Natural killer cell (primary cell): ENCODE measurements around the gene MAPK8IP1. TPM values are rescaled to one million over a fixed set of nuclear protein-coding genes. Genes with fewer than 3 reads are reported as not detected.

Experiments
- ATAC-seq, 3 donors: fragments of 150-1000 bp in 2 of 3; fragments of 200-7000 bp in 1 of 3; cut with Tn5 transposase; 1 replicate in 1 of 3; 2 replicates in 2 of 3; pipeline ENCODE4 v1.10.0; 2021; ENCODE audit warnings: mild to moderate bottlenecking in 2 of 3, moderate library complexity in 2 of 3
- DNase-seq, 2 donors: peaks; one replicate each; pipeline versions ENCODE4 v3.0.0 to v3.0.0-alpha.2; 2013 to 2021; ENCODE audit warnings: mixed read lengths in 1 of 2
- H3K27ac ChIP-seq: one replicate; pipeline ENCODE4 v1.5.1; 2013; ENCODE audit warnings: mild to moderate bottlenecking, low read length
- H3K27me3 ChIP-seq: one replicate; pipeline ENCODE4 v1.6.1; 2013; ENCODE audit warnings: low read length; ENCODE audit not compliant: control insufficient read depth, insufficient read depth
- H3K36me3 ChIP-seq: one replicate; pipeline ENCODE4 v1.6.1; 2013; ENCODE audit warnings: low read length; ENCODE audit not compliant: control insufficient read depth, insufficient read depth
- H3K4me1 ChIP-seq: one replicate; pipeline ENCODE4 v1.6.1; 2013; ENCODE audit warnings: low read length; ENCODE audit not compliant: control insufficient read depth, insufficient read depth
- H3K4me3 ChIP-seq: one replicate; pipeline ENCODE4 v1.5.1; 2013; ENCODE audit warnings: low read length
- H3K9me3 ChIP-seq: one replicate; pipeline ENCODE4 v1.6.1; 2013; ENCODE audit warnings: low read length; ENCODE audit not compliant: control insufficient read depth, insufficient read depth
- H3K27ac Mint-ChIP-seq, 2 donors: one replicate each; pipeline ENCODE4 v1.8.0; 2022; ENCODE audit warnings: mild to moderate bottlenecking in 2 of 2, mixed read lengths in 2 of 2, moderate library complexity in 1 of 2
- H3K27me3 Mint-ChIP-seq, 2 donors: one replicate each; pipeline ENCODE4 v1.8.0; 2022; ENCODE audit warnings: low read depth in 2 of 2, mixed read lengths in 2 of 2
- H3K36me3 Mint-ChIP-seq: one replicate; pipeline ENCODE4 v1.8.0; 2022; ENCODE audit warnings: mixed read lengths
- H3K4me1 Mint-ChIP-seq, 2 donors: one replicate each; pipeline ENCODE4 v1.8.0; 2022; ENCODE audit warnings: mixed read lengths in 2 of 2
- H3K4me3 Mint-ChIP-seq: one replicate; pipeline ENCODE4 v1.8.0; 2022; ENCODE audit warnings: mild to moderate bottlenecking, moderate library complexity, mixed read lengths
- H3K9me3 Mint-ChIP-seq, 2 donors: one replicate each; pipeline ENCODE4 v1.8.0; 2022; ENCODE audit warnings: mixed read lengths in 2 of 2
- CTCF ChIP-seq: fragments of 200-600 bp; IDR thresholded peaks from one replicate; pipeline ENCODE4 v1.8.0; 2022; ENCODE audit warnings: antibody characterized with exemption
- WGBS: methylation state at CpG from one replicate; pipeline ENCODE4 v1.1.7; 2013; ENCODE audit warnings: missing lambda C conversion rate; ENCODE audit not compliant: insufficient coverage; 5-methylcytosine and 5-hydroxymethylcytosine counted together
- intact Hi-C: fragments of 100-400 bp; cut with micrococcal nuclease; formaldehyde crosslinking; loops from one replicate; pipeline ENCODE4 v1.14.2; 2022
- total RNA-seq, 4 donors: library from RNA; stranded (reverse); fragments of 120-200 nt in 1 of 4; gene quantifications; one replicate each; pipeline versions ENCODE4 v1.2.3 to v1.2.4, GENCODE V29; 2013 to 2022

Gene MAPK8IP1
- total RNA-seq, 3 donors from 2014 or later (not counting 1 experiment from before 2014, with no cell fraction given) = 9.7 to 21.5 (median 13.9) TPM

GRCh38 chr11:45933846-45934579 lies 48.6 kb downstream of the MAPK8IP1 start:
- WGBS = 93% methylated on average over 21 of the region's 21 CpGs
- H3K4me1 Mint-ChIP-seq = peaks cover 22 to 24% of the 10 kb centered on the region in 2 donors
- intact Hi-C loops = no loop called here
- no peaks in the 10 kb centered on the region for H3K27me3 ChIP-seq
- no peaks in the 10 kb centered on the region for H3K9me3 Mint-ChIP-seq
- H3K36me3 ChIP-seq = peaks cover 56% of the 10 kb centered on the region
- DNase-seq (no peak), ATAC-seq (no peak)
- no peak for TF ChIP-seq CTCF
- peaks cover 53% of the 10 kb centered on the region for H3K4me1 ChIP-seq
- no peak overlapping the region for H3K27ac Mint-ChIP-seq
- no peak overlapping the region for H3K4me3 ChIP-seq
- H3K27ac ChIP-seq = no peak overlapping the region
- H3K9me3 ChIP-seq = no peaks in the 10 kb centered on the region
- H3K27me3 Mint-ChIP-seq = no peaks in the 10 kb centered on the region
- no peak overlapping the region for H3K4me3 Mint-ChIP-seq
- peaks cover 8% of the 10 kb centered on the region for H3K36me3 Mint-ChIP-seq

GRCh38 chr11:45934580-45935318 lies 49.3 kb downstream of the MAPK8IP1 start:
- peaks cover 19% of the 10 kb centered on the region in 2 donors for H3K4me1 Mint-ChIP-seq
- intact Hi-C loops = no loop called here

GRCh38 chr11:45935349-45936064 lies 50.1 kb downstream of the MAPK8IP1 start:
- Mint-ChIP-seq H3K9me3 (no peaks in the 10 kb centered on the region), H3K4me1 (peaks cover 11 to 12% of the 10 kb centered on the region in 2 donors), H3K4me3 (no peak overlapping the region), H3K27me3 (no peaks in the 10 kb centered on the region), H3K27ac (no peak overlapping the region), H3K36me3 (peaks cover 8% of the 10 kb centered on the region)
- intact Hi-C loops = no loop called here
- Histone ChIP-seq H3K27me3 (no peaks in the 10 kb centered on the region), H3K4me1 (peaks cover 38% of the 10 kb centered on the region), H3K27ac (peak overlapping the region; percentile 8), H3K36me3 (peaks cover 58% of the 10 kb centered on the region), H3K4me3 (no peak overlapping the region), H3K9me3 (no peaks in the 10 kb centered on the region)
- WGBS = 73% methylated on average over 8 of the region's 8 CpGs
- no peak for TF ChIP-seq CTCF
- ATAC-seq (no peak), DNase-seq (no peak)

More at GRCh38 chr11:45934580-45935318, 49.3 kb downstream of the MAPK8IP1 start:
- H3K36me3 ChIP-seq = peaks cover 56% of the 10 kb centered on the region
- WGBS = 95% methylated on average over 12 of the region's 12 CpGs
- DNase-seq (no peak), ATAC-seq (no peak)
- H3K27me3 Mint-ChIP-seq = no peaks in the 10 kb centered on the region
- no peak for TF ChIP-seq CTCF
- H3K27ac Mint-ChIP-seq = no peak overlapping the region
- H3K27ac ChIP-seq = peak overlapping the region; percentile 8
- no peak overlapping the region for H3K4me3 ChIP-seq
- peaks cover 8% of the 10 kb centered on the region for H3K36me3 Mint-ChIP-seq
- no peak overlapping the region for H3K4me3 Mint-ChIP-seq
- H3K9me3 Mint-ChIP-seq = no peaks in the 10 kb centered on the region
- H3K9me3 ChIP-seq = no peaks in the 10 kb centered on the region
- peaks cover 46% of the 10 kb centered on the region for H3K4me1 ChIP-seq
- no peaks in the 10 kb centered on the region for H3K27me3 ChIP-seq
